Prostate gland (tissue), 2 donors: ENCODE results near the gene RFPL1. TPM values are rescaled to one million over a fixed set of nuclear protein-coding genes. Genes with fewer than 3 reads are reported as not detected.
"Not testable (repeated sequence)": the region's sequence is repeated elsewhere in the genome, so short reads cannot be mapped to it uniquely, and the experiment has no call there.

Experiments used
- DNase-seq: peaks from one replicate; pipeline ENCODE4 v3.0.0-alpha.2; 2019; ENCODE audit warnings: low spot score
- H3K27ac ChIP-seq, 2 donors: fragments of 200-600 bp; sonication (generic); 2 replicates each; pipeline ENCODE4 v1.5.1; 2017 to 2019
- H3K27me3 ChIP-seq: fragments of 200-600 bp; sonication (generic); replicated peaks from 2 replicates; pipeline ENCODE4 v1.5.1; 2019; ENCODE audit not compliant: insufficient read depth
- H3K36me3 ChIP-seq, 2 donors: fragments of 200-600 bp; sonication (generic); 1 replicate in 1 of 2; 2 replicates in 1 of 2; pipeline versions ENCODE4 v1.5.1 to v1.8.1; 2017 to 2019
- H3K4me1 ChIP-seq: fragments of 200-600 bp; sonication (generic); replicated peaks from 2 replicates; pipeline ENCODE4 v1.5.1; 2019
- H3K4me3 ChIP-seq, 2 donors: fragments of 200-600 bp; sonication (generic); 2 replicates each; pipeline ENCODE4 v1.5.1; 2017 to 2019
- H3K9me3 ChIP-seq: fragments of 200-600 bp; sonication (generic); 2 replicates; pipeline ENCODE4 v1.5.1; 2017
- POLR2A ChIP-seq: fragments of 450-650 bp; IDR thresholded peaks from one replicate; pipeline ENCODE4 v1.6.1; 2016; ENCODE audit warnings: antibody characterized with exemption, mild to moderate bottlenecking
- POLR2AphosphoS5 ChIP-seq: sonication (generic); formaldehyde crosslinking; IDR thresholded peaks from one replicate; pipeline ENCODE4 v1.6.1; 2017; ENCODE audit warnings: antibody characterized with exemption
- WGBS: methylation state at CpG from one replicate; pipeline ENCODE4 v1.1.5; 2018; 5-methylcytosine and 5-hydroxymethylcytosine counted together
- intact Hi-C: fragments of 100-400 bp; cut with DNase I; formaldehyde crosslinking; loops from one replicate; pipeline ENCODE4 v1.14.2; 2022
- total RNA-seq, 2 donors: library from RNA; depleted of rRNA; stranded (reverse); fragments of >200 nt; gene quantifications; one replicate each; pipeline ENCODE4 v1.1.0, GENCODE V29; 2016
- TF ChIP-seq, protein P1 (sequence below), 4 experiments: fragments of 200-600 bp in 2 of 4; fragments of 450-650 bp in 2 of 4; sonication (generic) in 2 of 4; IDR thresholded peaks; 1 replicate in 3 of 4; 2 replicates in 1 of 4; pipeline ENCODE4 v1.5.1; 2016 to 2019; ENCODE audit warnings: antibody characterized with exemption in 4 of 4, mild to moderate bottlenecking in 2 of 4, moderate library complexity in 2 of 4

RFPL1 gene
- total RNA-seq, 2 donors from 2014 or later, result 1.7 TPM; not detected in 1

DNA sequence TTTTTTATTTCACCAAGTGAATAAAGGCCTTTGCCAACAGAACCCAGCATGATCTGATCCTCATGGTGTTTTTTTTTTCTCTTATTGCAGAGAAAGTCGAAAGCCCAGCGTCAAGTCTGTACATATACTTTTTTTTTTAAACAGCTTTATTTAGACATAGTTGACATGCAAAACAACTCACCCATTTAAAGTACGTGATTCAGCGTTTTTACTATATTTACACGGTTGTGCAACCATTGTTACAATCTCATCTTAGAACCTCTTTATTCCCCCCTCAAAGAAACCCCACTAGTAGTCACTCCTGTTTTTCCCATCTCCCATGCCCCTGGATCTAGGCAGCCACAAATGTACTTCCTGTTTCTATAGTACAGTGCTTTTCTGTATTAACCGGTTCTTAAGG is 29.4 kb upstream of the RFPL1 start:
- no peaks in the 10 kb centered on the region for H3K4me1 ChIP-seq
- intact Hi-C loops, result no loop called here
- TF ChIP-seq POLR2A (no peak), POLR2AphosphoS5 (peak; percentile 23)
- TF ChIP-seq, protein P1, sequence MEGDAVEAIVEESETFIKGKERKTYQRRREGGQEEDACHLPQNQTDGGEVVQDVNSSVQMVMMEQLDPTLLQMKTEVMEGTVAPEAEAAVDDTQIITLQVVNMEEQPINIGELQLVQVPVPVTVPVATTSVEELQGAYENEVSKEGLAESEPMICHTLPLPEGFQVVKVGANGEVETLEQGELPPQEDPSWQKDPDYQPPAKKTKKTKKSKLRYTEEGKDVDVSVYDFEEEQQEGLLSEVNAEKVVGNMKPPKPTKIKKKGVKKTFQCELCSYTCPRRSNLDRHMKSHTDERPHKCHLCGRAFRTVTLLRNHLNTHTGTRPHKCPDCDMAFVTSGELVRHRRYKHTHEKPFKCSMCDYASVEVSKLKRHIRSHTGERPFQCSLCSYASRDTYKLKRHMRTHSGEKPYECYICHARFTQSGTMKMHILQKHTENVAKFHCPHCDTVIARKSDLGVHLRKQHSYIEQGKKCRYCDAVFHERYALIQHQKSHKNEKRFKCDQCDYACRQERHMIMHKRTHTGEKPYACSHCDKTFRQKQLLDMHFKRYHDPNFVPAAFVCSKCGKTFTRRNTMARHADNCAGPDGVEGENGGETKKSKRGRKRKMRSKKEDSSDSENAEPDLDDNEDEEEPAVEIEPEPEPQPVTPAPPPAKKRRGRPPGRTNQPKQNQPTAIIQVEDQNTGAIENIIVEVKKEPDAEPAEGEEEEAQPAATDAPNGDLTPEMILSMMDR (IDR thresholded peaks at IDR 0.05), result no peak
- H3K36me3 ChIP-seq, result no peaks in the 10 kb centered on the region
- no peaks in the 10 kb centered on the region for H3K9me3 ChIP-seq
- H3K4me3 ChIP-seq, result no peak overlapping the region
- no peak for DNase-seq
- WGBS, result 27% methylated on average over 6 of the region's 6 CpGs
- H3K27me3 ChIP-seq, result no peaks in the 10 kb centered on the region
- H3K27ac ChIP-seq, result no peak overlapping the region

DNA sequence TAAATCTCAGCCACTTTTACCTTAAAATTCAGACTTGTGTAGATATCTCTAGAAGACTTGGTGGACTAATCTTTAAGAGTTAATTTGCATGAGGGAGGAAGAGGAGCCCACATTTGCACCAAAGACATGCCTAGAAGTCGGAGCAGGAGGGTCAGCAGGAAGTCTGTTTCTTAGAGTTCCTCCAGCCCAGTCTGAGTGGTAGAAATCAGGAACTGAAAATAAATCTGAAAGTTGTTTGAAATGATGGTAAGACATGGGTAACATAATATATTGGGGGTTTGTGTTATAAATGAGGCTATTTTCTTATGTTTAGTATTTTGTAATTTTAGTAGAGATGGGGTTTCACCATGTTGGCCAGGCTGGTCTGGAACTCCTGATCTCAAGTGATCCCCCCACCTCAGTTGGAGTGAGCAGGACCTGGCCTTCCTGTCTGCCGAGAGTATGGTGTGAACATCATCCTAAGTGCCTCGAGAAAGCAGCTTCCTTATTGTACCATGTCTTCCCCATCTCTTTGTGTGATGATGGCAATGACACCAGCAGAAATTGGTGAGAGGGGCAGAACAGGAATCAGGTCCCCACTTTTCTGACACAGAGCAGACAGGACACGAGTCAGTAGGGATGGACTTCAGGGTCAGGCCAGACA is 26.7 kb upstream of the RFPL1 start:
- H3K9me3 ChIP-seq, H3K27me3 ChIP-seq, H3K4me1 ChIP-seq, intact Hi-C loops, DNase-seq, H3K27ac ChIP-seq, H3K4me3 ChIP-seq, H3K36me3 ChIP-seq: not testable (repeated sequence)
- WGBS, result 73% methylated on average over 3 of the region's 4 CpGs

DNA sequence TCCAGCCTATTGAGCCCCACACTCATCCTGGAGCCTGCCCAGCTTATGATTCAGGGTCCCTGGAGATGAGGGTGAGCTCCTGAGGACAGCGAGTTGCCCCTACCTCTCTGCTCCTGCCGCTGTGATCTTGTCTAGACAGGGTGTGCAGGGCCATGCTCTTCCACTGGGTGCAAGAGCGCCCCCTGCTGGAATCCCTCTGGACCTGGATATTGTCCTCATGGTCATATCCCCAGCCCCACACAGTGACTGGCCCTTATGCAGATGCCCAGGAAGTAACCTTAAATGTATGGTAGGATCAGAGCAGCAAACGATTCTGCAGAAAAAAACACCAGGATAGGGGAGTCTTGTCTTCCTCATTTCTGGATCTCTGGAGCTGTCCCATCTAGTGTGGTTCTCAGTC is 25.6 kb upstream of the RFPL1 start:
- H3K9me3 ChIP-seq, intact Hi-C loops, H3K27me3 ChIP-seq, H3K4me1 ChIP-seq, H3K36me3 ChIP-seq, H3K27ac ChIP-seq, DNase-seq, H3K4me3 ChIP-seq: not testable (repeated sequence)
- WGBS, result 40% methylated on average over 4 of the region's 4 CpGs
- TF ChIP-seq, protein P1 (IDR thresholded peaks at IDR 0.05), result peak in 1 of 4 experiments; percentile 35

DNA sequence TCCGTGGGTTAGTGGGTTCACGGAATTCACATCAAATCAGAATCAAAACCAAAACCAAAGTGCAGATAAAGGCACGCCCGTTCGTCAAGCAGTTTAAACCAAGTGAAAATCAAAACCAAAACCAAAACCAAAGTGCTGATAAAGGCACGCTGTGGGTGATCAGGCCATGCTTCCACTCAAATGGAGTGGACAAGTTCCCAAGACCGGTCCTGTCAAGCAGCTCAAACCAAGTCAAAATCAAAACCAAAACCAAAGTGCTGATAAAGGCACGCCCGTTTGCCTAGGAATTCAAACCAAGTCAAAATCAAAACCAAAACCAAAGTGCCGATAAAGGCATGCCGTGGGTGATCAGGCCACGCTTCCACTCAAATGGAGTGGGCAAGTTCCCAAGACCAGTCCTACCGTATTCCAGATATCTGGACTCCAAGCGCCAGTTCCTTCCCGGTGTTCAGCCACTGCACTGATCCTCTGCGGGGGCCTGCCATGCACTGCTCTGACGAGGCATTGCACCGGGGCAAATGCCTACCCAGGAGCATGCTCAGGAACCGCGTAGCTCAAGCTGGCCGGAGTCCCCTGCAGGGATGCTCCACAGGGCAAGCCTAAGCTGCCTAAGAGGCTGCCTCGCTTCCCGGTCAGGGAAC is 23.3 kb upstream of the RFPL1 start:
- H3K4me3 ChIP-seq, H3K36me3 ChIP-seq, intact Hi-C loops, H3K27me3 ChIP-seq, H3K27ac ChIP-seq, H3K9me3 ChIP-seq, H3K4me1 ChIP-seq, DNase-seq: not testable (repeated sequence)
- WGBS, result 79% methylated on average over 23 of the region's 23 CpGs

DNA sequence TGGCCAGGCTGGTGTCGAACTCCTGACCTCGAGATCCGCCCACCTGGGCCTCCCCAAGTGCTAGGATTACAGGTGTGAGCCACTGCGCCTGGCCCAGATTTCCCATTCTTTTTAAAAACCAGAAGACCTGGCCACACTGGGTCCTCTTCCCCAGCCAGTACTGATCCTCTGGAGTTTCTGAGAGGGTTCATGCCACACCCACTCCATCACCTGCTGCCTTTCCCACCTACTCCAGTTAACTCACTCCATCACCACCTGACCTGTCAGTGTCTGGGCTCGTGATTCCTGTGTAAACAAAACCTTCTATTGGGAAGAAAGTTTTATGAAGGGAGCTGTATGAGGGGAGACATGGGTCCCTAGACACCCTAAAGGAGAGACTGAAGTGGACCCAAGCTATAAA is 19.7 kb upstream of the RFPL1 start:
- H3K9me3 ChIP-seq, DNase-seq, intact Hi-C loops, H3K4me3 ChIP-seq, H3K27me3 ChIP-seq, H3K36me3 ChIP-seq, H3K4me1 ChIP-seq: not testable (repeated sequence)
- peak overlapping the region in 1 of 2 donors; percentile 48 for H3K27ac ChIP-seq
- 62% methylated on average over 5 of the region's 5 CpGs for WGBS

DNA sequence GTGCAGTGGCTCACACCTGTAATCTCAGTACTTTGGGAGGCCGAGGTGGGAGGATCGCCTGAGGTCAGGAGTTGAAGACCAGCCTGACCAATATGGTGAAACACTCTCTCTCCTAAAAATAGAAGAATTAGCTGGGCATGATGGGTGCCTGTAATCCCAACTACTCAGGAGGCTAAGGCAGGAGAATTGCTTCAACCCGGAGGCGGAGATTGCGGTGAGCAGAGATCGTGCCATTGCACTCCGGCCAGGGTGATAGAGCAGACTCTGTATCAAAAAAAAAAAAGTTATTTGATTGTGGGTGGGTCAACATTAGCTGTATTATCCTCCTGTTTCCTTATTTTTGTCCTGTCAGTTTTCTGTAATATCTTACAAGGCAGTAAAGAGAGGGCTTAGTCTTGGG is 11.9 kb upstream of the RFPL1 start:
- no peak for TF ChIP-seq POLR2AphosphoS5
- TF ChIP-seq, protein P1 (IDR thresholded peaks at IDR 0.05), result no peak
- Histone ChIP-seq H3K36me3 (no peaks in the 10 kb centered on the region), H3K4me3 (no peak overlapping the region), H3K9me3 (no peaks in the 10 kb centered on the region), H3K27ac (no peak overlapping the region), H3K27me3 (no peaks in the 10 kb centered on the region), H3K4me1 (no peaks in the 10 kb centered on the region)
- no peak for DNase-seq
- intact Hi-C loops, result no loop called here
- 86% methylated on average over 7 of the region's 7 CpGs for WGBS
